ENCODE data around the gene PNMA8A.
A peak's percentile ranks its signal among the peaks of the same experiment; 100 is the strongest.

Gene PNMA8A, protein sequence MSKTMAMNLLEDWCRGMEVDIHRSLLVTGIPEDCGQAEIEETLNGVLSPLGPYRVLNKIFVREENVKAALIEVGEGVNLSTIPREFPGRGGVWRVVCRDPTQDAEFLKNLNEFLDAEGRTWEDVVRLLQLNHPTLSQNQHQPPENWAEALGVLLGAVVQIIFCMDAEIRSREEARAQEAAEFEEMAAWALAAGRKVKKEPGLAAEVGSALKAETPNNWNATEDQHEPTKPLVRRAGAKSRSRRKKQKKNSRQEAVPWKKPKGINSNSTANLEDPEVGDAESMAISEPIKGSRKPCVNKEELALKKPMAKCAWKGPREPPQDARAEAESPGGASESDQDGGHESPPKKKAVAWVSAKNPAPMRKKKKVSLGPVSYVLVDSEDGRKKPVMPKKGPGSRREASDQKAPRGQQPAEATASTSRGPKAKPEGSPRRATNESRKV

DNA sequence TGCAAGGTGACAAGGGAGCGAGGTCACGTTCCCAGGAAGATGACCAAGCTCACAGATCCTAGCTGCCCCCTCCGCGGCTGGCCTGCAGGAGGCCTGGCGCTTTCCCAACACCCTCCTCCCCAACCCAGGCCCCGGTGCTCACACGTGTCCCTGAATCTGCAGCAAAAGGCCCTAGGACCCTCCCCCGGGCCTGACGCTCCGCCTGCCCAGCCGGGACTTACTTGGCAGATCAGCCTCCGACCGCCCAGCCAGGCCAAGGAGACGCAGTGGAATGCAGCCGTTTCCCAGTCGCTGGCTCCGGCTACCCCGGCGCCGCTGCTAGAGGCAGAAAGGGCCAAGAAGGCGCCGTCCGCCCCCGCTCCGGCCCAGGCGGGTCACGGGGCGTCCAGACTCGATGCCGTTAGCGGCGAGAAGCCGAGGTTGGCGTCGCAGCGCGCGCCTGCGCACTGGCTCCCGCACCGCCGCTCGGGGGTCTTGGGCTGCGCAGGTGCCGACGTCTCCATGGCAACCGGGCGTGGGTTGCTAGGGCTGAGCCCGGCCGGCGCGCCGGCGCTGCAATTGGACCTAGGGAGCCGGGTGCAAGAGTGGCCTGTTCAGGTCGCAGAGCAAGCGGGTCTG is at the start of gene PNMA8A:
PNMA8A (minus strand) TSS at position 448 of the 618 bp plus-strand sequence. CDS start 528 bp downstream, outside the sequence.
- DNase-seq, result peak; percentile 27

DNA sequence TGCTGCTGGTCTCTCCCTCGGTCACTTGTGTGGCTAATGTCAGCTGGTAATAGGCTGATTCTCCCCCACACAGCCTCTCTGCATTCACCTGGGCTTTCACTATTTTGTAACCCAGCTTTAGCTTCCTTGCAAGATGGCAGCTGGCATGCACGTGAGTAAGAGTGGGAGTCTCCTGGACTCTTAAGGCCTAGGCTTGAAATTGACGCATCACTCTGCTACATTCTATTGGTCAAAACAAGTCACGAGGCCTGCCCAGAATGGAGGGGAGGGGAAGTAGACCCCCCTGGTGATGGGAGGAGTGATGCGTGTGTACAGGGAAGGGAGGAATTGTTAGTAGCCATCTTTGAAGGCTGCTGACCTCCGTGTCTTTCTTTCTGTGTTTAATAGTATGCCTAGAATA is 49.3 kb upstream of the PNMA8A start:
- DNase-seq, result no peak

DNA sequence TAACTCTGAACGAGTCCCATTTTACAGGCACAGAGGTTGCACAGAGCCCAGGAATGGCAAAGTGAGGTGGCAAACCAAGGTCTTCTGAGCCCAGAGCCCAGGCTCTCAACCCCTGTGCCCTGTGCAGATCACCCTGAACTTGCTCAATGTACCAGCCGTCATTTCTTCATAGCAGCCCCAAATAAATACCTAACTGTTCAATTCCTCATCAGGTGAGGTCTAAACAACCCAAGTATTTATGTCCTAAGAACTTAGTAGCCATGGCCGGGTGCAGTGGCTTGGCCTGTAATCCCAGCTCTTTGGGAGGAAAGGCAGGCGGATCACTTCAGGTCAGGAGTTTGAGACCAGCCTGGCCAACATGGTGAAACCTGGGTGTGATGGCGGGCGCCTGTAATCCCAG is 46.1 kb upstream of the PNMA8A start:
- no peak for DNase-seq

DNA sequence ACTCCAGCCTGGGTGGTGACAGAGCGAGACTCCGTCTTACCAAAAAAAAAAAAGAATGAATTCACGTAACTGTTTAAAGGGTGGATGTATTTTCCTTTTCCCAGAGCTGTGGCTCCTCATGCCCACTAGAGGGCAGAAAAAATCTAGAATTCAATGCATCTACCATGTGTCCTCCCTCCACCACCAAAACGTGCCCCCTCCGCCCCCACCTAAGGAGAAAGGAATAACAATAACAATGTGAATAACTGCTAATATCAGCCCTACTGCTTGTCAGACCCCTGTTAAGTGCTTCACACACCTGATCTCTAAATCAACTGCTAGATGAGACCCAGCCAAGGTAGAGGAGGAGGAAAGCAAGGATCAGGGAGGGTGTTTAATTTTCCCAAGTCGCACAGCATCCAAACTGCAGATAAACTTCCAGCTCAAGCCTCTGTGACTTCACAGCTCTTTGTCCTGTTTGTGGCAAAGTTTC is 44.6 kb upstream of the PNMA8A start:
- DNase-seq, result no peak

DNA sequence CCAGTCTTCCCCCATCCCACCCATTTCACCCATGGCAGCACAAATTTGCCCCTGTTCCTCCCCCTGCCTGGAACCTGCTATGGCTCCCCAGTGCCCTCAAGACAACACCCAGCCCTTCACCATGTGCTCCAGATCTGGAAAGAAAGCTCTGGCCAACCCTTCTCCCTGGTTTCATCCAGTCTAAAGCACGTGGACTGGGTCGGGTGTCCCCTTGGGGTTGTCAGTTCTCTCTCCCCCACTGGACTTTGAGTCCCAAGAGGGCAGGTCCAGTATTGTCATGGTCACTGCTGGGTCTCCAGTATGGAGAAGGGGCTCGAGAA is 43.9 kb upstream of the PNMA8A start:
- no peak for DNase-seq

DNA sequence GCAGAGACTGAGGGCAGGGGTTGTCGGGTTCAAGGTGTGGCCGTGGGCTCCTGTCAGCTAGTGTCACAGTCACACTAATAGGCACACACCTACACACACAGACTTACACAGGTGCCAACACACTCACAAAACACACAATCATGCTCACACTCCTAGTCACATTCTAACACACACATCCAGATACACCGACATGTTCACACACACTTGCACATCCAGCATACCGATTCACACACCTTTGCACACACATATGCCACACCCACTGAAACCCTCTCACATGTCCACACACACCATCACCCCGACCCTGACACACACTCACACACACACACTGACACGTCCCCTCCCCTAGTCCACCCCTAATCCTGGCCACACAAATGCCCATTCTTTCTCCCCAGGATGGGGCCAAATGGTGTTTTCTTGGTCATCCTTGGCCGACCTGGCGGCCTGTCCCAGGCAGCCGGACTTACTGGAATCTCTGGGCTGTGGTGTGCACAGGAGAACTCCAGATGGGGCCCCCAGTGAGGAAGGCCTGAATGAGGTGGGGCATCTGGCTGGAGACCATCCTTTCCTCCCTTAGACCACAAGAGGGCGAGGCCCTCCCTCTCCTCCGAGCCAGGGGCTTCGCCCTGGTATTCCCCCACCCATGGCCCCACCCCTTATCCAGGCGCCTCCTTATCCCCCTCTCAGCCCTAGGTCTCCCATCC is 43.4 kb upstream of the PNMA8A start:
- DNase-seq, result no peak

DNA sequence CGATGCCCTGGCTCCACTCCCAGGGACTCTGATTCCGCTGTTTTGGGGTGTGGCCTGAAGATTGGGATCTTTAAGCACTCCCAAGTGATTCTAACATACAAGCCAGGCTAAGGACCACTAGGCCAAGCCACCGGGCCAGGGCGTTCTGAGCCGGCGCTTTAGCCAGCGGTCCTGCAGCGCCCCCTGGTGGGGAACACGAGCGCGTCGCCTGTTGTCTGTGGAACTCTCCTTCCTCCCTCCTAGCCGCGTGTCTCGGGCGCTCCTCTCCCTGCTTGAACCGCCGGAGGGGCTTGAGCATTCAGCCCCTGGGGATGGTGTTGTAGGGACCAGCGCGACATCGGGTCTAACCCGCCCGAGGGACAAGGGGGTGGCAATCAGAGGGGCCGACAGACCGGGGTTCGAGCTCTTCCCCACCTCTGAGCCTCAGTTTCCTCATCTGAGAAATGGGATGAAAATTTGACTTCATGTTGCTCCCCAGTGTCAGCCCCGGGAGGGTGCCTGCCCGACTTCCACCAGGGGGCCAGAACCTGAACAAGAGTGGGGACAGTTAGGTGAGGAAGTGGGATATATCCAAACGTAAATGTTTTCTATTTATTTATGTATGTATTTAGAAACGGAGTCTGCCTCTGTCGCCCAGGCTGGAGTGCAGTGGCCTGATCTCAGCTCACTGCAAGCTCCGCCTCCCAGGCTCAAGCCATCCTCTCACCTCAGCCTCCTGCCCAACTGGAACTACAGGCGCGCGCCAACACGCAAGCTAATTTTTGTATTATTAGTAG is 42.3 kb upstream of the PNMA8A start:
- no peak for DNase-seq

DNA sequence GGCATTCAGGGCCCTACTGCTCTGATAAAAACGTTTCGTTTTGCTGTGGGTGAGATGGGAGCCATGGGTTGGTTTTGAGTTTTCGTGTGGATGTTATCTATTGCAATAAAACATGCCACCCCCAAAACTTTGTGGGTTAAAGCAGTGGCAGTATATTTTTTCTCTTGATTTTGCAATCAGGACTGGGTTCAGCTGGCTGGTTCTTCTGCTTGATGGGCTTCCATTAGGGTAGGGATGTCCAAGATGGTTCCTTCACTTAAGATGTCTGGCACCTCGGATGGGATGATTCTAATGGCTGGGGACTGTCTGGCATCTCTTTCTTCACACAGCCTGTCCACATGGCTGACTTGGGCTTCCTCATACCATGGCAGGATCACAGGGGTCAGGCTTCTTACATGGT is 39.9 kb upstream of the PNMA8A start:
- DNase-seq, result no peak

DNA sequence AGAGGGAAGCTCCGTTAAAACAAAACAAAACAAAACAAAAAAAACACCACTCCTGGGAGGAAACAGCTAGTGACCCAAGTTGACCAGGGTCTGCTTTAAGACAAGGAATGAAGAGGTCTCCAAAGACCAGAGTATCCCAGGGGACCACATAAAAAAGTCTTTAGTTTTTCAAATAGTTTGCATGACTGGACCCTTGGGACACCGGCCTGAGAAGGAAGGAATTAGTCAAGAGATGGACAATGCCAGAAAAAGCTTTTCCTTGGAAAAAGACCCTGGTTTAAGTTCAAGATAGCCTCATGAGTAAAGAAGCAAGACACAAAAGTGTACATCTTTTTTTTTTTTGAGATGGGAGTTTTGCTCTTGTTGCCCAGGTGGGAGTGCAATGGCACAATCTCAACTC is 36.8 kb upstream of the PNMA8A start:
- DNase-seq, result no peak

DNA sequence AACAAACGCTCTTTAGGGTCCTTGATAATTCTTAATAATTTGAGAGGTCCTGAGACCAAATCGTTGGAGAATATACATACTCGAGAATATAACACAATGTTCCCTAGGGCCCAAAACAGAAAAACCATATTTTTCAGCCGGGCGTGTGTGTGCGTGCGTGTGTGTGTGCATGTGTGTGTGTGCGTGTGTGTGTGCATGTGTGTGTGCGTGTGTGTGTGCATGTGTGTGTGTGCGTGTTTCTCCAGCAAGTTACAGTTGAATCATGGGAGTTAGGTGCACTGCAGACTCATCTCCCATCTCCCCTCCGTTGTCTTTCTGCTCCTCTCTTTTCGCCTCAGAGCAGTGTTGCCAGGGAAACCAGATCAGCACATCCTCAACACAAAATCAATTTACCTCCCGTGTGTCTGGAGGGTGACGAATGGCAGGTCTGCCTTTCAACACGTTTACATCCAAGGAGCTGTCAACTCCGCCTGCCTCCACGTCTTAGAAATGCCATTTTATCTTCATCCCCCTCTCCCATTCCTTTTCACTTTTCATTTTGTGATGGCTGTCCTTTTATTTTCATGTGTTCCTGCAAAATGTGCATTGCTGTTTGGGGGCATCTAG is 32.6 kb upstream of the PNMA8A start:
- no peak for DNase-seq

DNA sequence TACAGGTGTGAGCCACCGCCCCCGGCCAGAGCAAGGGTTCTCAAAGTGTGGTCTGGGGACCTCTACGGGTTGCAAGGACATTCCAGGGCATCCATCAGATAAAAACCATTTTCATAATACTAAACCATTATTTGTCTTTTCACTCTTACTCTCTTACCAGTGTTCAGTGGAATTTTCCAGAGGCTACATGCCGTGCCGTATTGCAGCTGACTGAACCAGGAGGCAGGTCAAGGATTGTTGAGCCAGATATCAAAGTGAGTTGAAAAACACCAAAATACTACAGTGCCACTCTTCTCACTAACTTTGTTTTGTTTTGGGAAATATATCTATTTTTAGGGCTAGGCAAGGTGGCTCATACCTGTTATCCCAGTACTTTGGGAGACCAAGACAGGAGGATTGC is 31.5 kb upstream of the PNMA8A start:
- DNase-seq, result no peak

DNA sequence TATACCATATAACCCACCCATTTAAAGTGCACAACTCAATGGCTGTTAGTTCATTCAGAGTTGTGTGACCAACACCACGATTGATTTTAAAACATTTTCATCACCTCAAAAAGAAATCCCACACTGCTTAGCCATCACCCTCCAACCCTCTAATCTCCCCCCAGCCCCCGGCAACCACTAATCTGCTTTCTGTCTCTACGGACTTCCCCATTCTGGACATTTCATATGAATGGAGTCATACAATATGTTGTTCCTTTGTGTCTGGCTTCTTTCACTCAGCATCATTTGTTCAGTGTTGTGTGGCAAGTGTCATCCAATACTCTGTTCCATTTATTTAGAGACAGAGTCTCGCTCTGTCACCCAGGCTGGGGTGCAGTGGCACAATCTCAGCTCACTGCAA is 28.3 kb upstream of the PNMA8A start:
- no peak for DNase-seq

DNA sequence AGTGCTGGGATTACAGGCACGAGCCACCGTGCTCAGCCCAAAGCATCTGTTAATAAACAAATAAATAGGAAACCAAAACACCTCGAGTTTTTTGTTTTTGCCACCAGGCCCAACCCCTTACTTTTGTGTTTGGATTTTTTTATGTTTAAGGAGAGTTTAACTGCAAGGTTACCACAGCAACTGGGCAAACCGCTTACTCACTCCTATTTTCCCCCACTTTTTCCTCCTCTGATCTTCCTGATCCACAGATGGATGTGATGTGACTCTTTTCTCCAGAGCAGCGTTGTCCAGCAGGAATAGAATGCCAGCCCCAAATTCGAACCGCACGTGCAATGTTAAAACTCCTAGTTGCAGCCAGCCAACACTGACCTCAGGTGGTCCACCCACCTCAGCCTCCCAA is 26.4 kb upstream of the PNMA8A start:
- DNase-seq, result no peak

DNA sequence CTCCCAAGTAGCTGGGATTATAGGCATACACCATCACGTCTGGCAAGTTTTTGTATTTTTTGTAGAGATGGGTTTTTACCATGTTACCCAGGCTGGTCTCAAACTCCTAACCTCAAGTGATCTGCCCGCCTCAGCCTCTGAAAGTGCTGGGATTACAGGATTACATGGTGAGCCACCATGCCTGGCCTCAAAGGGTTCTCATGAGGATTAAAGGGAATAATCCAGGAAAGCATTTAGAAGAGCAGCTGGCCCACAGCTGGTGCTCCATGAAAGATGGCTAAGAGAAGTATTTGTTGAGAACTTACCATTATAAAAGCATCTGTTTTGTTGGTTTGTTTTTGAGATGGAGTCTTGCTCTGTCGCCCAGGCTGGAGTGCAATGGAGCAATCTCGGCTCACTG is 25.5 kb upstream of the PNMA8A start:
- peak; percentile 47 for DNase-seq

DNA sequence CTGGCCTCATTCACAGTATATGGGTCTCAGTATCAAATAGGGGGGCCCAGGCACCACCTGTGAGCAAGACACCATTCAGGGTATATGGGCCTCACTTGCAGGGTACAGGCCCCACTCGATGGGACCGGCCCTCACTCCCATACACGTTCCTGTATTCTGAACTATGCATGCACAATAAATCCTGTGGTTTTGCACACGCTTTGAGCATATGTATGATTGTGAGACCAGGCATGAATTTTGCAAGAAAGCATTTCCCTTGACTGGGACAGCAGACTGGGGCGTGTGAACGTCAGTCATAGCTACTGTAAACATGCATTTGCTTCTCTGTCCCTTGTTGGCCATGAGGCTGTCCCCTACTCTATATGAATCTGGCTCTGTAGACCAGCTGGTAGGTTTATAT is 24.9 kb upstream of the PNMA8A start:
- no peak for DNase-seq

DNA sequence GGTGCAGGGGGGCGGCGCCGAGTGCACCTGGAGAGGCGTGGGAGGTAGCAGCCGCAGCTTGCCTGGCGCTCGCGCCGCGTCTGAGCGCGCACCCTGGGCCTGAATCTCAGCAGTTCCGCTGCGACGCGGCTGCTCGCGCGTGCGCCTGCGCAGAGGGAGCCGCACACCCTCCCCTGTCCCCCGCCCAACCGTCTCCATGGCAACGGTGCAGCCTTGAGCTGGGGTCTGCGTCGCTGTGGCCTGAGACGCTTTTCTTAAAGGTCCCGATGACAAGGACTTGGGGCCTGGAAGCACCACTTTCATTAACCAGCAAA is 24.4 kb upstream of the PNMA8A start, which contains the start of gene PNMA8B:
PNMA8B (minus strand) TSS at position 82 of the 314 bp plus-strand sequence. CDS start 402 bp downstream, outside the sequence.
- DNase-seq, result peak; percentile 22

DNA sequence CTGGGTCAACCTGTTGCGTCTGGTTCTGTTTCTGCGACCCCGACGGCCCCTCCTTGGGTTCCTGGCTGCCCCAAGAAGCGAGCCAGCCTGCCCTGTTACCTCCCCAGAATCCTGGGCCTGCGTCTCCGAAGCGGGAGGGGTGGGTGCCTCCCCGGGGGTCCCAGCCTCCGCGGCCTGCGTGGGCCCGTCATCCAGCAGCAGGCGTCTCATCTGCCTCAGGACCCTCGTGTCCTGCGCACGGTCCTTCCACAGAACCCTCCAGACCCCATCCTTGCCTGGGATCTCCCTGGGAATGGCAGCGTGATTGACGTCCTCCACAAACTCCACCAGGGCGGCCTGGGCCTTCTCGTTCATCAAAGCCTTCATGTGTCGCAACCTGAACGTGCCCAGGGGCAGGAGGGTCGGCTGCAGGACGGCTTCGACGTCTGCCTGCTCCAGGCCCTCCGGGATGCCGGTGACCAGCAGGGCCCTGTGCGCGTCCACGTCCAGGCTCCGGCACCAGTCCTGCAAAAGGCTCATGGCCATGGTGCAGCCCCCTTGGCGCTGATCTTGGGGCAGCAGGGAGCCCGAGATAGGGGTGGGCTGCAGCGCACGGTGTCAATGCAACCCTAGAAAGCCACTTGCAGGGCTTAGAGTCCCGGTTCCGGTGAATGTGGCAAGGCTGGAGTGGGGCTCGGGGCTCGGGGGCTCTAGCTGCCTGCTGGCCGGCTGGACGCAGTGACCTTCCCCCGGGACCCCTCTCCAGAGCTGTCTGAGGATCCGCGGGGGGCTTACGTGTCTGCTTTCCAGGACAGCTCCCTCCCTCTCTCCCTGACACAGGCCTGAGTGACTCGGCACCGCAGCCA is 23.8 kb upstream of the PNMA8A start:
- DNase-seq, result no peak

DNA sequence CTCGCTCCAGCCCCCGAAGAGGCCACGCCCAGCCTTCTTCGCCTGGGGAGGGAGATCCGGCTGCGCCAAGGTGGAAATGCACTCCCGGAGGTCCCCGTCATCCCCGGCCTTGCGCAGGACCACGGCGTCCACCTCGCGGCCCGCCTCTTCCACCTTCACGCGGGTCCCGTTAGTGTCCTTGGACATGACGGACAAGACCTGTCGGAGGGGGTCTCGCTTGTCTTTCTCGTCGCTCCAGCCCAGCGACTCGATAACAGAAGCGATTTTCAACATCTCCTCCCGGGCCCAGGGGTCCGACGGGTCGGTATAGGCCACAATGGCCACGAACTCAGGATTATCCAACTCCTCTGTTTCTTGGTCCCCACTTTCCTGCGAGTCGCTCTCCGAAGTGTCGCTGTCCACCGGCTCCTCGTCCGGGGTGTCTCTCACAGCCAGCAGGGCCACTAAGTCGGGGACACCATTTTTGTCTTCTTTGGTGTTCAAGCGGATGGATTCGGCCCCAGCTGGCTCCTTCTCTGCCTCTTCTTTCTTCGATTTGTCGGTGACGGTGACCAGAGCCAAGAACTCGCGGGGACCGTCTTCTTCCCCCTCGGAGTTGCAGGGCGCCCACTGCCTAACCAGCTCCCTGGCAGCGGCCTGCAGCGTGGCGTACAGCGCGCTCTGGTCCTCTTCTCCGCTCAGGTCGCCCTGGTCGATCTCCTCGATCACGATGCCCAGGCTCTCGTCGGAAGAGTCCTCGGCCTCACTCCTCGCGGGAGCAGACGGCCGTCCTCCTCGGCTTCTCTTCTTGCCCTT is 23.0 kb upstream of the PNMA8A start:
- DNase-seq, result no peak

DNA sequence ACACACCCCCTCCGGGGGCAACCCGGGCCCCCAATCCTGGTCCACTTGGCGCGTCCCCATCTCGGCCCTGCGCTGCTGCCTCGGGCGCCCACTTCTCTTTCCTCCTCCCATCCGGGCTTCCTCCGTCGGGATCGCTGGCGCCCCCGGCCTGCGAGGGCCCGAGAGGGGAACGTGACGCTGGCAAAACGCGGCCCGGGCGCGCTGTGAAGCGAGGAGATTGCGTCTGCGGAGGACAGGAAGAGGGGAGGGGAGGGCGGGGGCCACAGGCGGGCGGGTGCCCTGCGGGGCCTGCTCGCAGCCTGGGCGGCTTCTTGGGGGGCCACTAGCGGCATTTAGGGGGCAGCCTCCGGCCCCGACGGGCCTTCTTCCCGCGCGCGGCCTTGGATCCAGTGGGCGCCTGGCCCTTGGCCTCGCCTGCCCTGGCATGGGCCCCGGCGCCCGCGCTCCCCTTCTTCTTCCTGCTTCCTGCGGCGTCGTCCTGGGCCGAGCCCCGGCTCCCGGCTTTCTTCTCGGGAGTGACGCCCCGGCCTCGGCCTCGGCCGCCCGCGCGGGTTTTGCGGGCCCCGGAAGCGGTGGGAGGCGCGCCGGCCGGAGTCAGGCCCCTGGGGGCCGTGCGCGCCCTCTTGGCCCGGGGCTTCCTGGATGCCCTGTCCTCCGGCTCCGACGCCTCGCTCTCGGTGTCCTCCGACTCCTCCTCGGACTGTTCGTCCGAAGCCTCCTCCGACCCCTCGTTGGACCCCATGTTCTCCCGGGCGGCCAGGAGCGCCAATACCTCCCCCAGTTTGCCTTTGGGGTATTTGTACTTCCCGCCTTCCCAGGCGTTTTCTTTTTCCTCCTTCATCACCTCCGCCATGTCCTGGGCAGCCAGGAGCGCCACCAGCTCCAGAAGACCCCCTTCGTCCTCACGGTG is 22.1 kb upstream of the PNMA8A start:
- DNase-seq, result no peak

DNA sequence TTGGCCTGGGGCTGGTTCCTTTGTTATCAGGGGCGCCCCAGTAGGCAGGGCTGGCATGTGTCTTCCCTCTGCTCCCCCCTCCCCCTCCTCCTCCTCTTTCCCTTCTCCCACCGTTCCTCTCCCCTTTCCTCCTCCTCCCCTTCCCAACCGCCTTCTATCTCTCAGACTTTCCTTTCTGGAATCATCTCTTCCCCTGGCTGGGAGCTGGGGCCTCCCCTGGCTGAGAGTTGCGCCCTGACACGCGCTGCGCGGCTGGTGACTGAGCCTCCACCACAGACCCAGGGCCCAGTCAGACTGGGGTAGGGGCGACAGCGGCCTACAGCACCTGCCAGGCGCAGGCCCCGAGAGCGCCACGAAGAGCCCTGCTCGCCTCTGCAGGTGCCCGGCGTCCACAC is 21.5 kb upstream of the PNMA8A start:
- no peak for DNase-seq

All from NCI-H524 treated with DMSO at 0.1 percent for 48 hours (cell line).